ENCODE measurements around the gene HSPA6.
"Not testable (repeated sequence)": the region's sequence is repeated elsewhere in the genome, so short reads cannot be mapped to it uniquely, and the experiment has no call there.

HSPA6 gene

GRCh38 chr1:161506336-161507223, 17.8 kb upstream of the HSPA6 start:
- no peaks in the 10 kb centered on the region for H3K27me3 ChIP-seq (ENCODE audit: insufficient read depth, low read depth)
- no peak overlapping the region for H3K4me3 ChIP-seq (IDR thresholded peaks at IDR 0.05; ENCODE audit: insufficient read depth, low read depth, low read length)
- TF ChIP-seq, protein P1, sequence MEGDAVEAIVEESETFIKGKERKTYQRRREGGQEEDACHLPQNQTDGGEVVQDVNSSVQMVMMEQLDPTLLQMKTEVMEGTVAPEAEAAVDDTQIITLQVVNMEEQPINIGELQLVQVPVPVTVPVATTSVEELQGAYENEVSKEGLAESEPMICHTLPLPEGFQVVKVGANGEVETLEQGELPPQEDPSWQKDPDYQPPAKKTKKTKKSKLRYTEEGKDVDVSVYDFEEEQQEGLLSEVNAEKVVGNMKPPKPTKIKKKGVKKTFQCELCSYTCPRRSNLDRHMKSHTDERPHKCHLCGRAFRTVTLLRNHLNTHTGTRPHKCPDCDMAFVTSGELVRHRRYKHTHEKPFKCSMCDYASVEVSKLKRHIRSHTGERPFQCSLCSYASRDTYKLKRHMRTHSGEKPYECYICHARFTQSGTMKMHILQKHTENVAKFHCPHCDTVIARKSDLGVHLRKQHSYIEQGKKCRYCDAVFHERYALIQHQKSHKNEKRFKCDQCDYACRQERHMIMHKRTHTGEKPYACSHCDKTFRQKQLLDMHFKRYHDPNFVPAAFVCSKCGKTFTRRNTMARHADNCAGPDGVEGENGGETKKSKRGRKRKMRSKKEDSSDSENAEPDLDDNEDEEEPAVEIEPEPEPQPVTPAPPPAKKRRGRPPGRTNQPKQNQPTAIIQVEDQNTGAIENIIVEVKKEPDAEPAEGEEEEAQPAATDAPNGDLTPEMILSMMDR (conservative IDR thresholded peaks at IDR 0.05; ENCODE audit: low read depth, low read length) = no peak
- no peak overlapping the region for H3K4me2 ChIP-seq
- no peak overlapping the region for H3K9ac ChIP-seq
- no peaks in the 10 kb centered on the region for H4K20me1 ChIP-seq (ENCODE audit: insufficient read depth)
- H3K79me2 ChIP-seq (ENCODE audit: insufficient read depth, low read depth) = no peaks in the 10 kb centered on the region
- H3K27ac ChIP-seq = no peak overlapping the region
- H2AFZ ChIP-seq (ENCODE audit: low read depth) = no peak overlapping the region
- H3K36me3 ChIP-seq (ENCODE audit: insufficient read depth) = no peaks in the 10 kb centered on the region
- no peaks in the 10 kb centered on the region for H3K4me1 ChIP-seq (ENCODE audit: low read depth, poor library complexity, severe bottlenecking)

GRCh38 chr1:161510477-161510876, 13.9 kb upstream of the HSPA6 start:
- no peaks in the 10 kb centered on the region for H3K27me3 ChIP-seq (ENCODE audit: insufficient read depth, low read depth)
- no peak overlapping the region for H3K4me3 ChIP-seq (IDR thresholded peaks at IDR 0.05; ENCODE audit: insufficient read depth, low read depth, low read length)
- no peaks in the 10 kb centered on the region for H3K79me2 ChIP-seq (ENCODE audit: insufficient read depth, low read depth)
- no peak overlapping the region for H3K9ac ChIP-seq
- no peak overlapping the region for H3K27ac ChIP-seq
- H3K4me2 ChIP-seq = no peak overlapping the region
- no peak overlapping the region for H2AFZ ChIP-seq (ENCODE audit: low read depth)
- TF ChIP-seq, protein P1 (conservative IDR thresholded peaks at IDR 0.05; ENCODE audit: low read depth, low read length) = no peak
- no peaks in the 10 kb centered on the region for H3K36me3 ChIP-seq (ENCODE audit: insufficient read depth)
- no peaks in the 10 kb centered on the region for H4K20me1 ChIP-seq (ENCODE audit: insufficient read depth)
- peaks cover 13% of the 10 kb centered on the region for H3K4me1 ChIP-seq (ENCODE audit: low read depth, poor library complexity, severe bottlenecking)

- TF ChIP-seq, protein P1 (conservative IDR thresholded peaks at IDR 0.05; ENCODE audit: low read depth, low read length) = no peak
- no peaks in the 10 kb centered on the region for H3K27me3 ChIP-seq (ENCODE audit: insufficient read depth, low read depth)
- H3K36me3 ChIP-seq (ENCODE audit: insufficient read depth) = no peaks in the 10 kb centered on the region
- H3K27ac ChIP-seq = no peak overlapping the region
- no peaks in the 10 kb centered on the region for H3K79me2 ChIP-seq (ENCODE audit: insufficient read depth, low read depth)
- H3K4me3 ChIP-seq (IDR thresholded peaks at IDR 0.05; ENCODE audit: insufficient read depth, low read depth, low read length) = no peak overlapping the region
- no peak overlapping the region for H2AFZ ChIP-seq (ENCODE audit: low read depth)
- no peak overlapping the region for H3K9ac ChIP-seq
- peaks cover 13% of the 10 kb centered on the region for H3K4me1 ChIP-seq (ENCODE audit: low read depth, poor library complexity, severe bottlenecking)
- H4K20me1 ChIP-seq (ENCODE audit: insufficient read depth) = no peaks in the 10 kb centered on the region
- no peak overlapping the region for H3K4me2 ChIP-seq
These were observed 13.2 kb upstream of the HSPA6 start for GRCh38 chr1:161511018-161511755.

- Histone ChIP-seq H2AFZ (ENCODE audit: low read depth) (no peak overlapping the region), H3K27me3 (ENCODE audit: insufficient read depth, low read depth) (no peaks in the 10 kb centered on the region), H3K79me2 (ENCODE audit: insufficient read depth, low read depth) (no peaks in the 10 kb centered on the region), H4K20me1 (ENCODE audit: insufficient read depth) (no peaks in the 10 kb centered on the region), H3K4me3 (IDR thresholded peaks at IDR 0.05; ENCODE audit: insufficient read depth, low read depth, low read length) (no peak overlapping the region), H3K4me2 (no peak overlapping the region), H3K36me3 (ENCODE audit: insufficient read depth) (no peaks in the 10 kb centered on the region), H3K4me1 (ENCODE audit: low read depth, poor library complexity, severe bottlenecking) (peaks cover 13% of the 10 kb centered on the region), H3K9ac (no peak overlapping the region), H3K27ac (no peak overlapping the region)
- TF ChIP-seq, protein P1 (conservative IDR thresholded peaks at IDR 0.05; ENCODE audit: low read depth, low read length) = no peak
These were observed 12.6 kb upstream of the HSPA6 start for GRCh38 chr1:161511756-161512060.

GRCh38 chr1:161512636-161513447, 11.5 kb upstream of the HSPA6 start:
- not testable (repeated sequence) for H3K27me3 ChIP-seq (ENCODE audit: insufficient read depth, low read depth); H3K79me2 ChIP-seq (ENCODE audit: insufficient read depth, low read depth); H4K20me1 ChIP-seq (ENCODE audit: insufficient read depth); H3K4me2 ChIP-seq; H3K9ac ChIP-seq; H2AFZ ChIP-seq (ENCODE audit: low read depth); H3K4me3 ChIP-seq (IDR thresholded peaks at IDR 0.05; ENCODE audit: insufficient read depth, low read depth, low read length); H3K36me3 ChIP-seq (ENCODE audit: insufficient read depth); H3K27ac ChIP-seq
- H3K4me1 ChIP-seq (ENCODE audit: low read depth, poor library complexity, severe bottlenecking) = peaks cover 13% of the 10 kb centered on the region

DNA sequence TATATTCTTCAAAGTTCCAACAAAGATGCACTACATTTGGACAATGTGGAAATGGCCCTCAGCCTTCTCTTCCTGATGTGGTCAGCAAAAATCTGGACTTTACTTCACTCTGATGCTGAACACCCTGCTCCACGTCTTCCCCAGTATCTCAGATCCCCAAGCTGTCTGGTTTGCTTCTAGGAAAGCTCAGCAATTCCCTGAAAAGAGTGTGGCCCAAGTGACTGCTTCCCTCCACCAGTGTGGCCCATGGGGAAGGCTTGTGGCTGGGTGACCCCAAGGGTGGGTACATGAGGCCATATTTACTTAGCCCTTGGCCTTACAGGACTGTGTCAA, 10.9 kb upstream of the HSPA6 start:
- not testable (repeated sequence) for H2AFZ ChIP-seq (ENCODE audit: low read depth); H3K36me3 ChIP-seq (ENCODE audit: insufficient read depth); H3K27ac ChIP-seq; H3K27me3 ChIP-seq (ENCODE audit: insufficient read depth, low read depth); H3K4me3 ChIP-seq (IDR thresholded peaks at IDR 0.05; ENCODE audit: insufficient read depth, low read depth, low read length); H3K9ac ChIP-seq; H3K79me2 ChIP-seq (ENCODE audit: insufficient read depth, low read depth); H4K20me1 ChIP-seq (ENCODE audit: insufficient read depth)
- Histone ChIP-seq H3K4me1 (ENCODE audit: low read depth, poor library complexity, severe bottlenecking) (peaks cover 13% of the 10 kb centered on the region), H3K4me2 (0 out of 2 replicates have a peak overlapping the region, but pooled peaks have one; percentile 2)

All from KMS-11 (cell line).